CD4-positive, alpha-beta T cell (primary cell): ENCODE results near the gene HELZ. TPM values are rescaled to one million over a fixed set of nuclear protein-coding genes. Genes with fewer than 3 reads are reported as not detected.

Experiments used
- ATAC-seq: fragments of 200-7000 bp; cut with Tn5 transposase; one replicate; pipeline ENCODE4 v1.10.0; 2022; ENCODE audit warnings: mild to moderate bottlenecking; ENCODE audit not compliant: poor library complexity
- CTCF ChIA-PET: fragments of 350-600 bp; sonication (Branson Sonifier 250); formaldehyde crosslinking; loops from one replicate; lab custom pipeline; 2021; ENCODE audit warnings: antibody characterized with exemption, inconsistent platforms; lab: Charles Lee
- POLR2A ChIA-PET: fragments of 350-600 bp; sonication (Branson Sonifier 250); formaldehyde crosslinking; loops from one replicate; lab custom pipeline; 2021; ENCODE audit warnings: antibody characterized with exemption, inconsistent platforms; lab: Charles Lee
- DNase-seq, 14 experiments: peaks; one replicate each; pipeline ENCODE4 v3.0.0-alpha.2; 2013 to 2020; ENCODE audit warnings: mixed read lengths in 2 of 14
- H3K27ac ChIP-seq, 2 donors: one replicate each; pipeline versions ENCODE4 v1.5.1 to v1.7.0; 2013; ENCODE audit warnings: low read length in 2 of 2, low read depth in 1 of 2, mild to moderate bottlenecking in 1 of 2
- H3K27me3 ChIP-seq, 2 experiments: 1 replicate in 1 of 2; 2 replicates in 1 of 2; pipeline versions ENCODE4 v1.6.1 to v1.7.0; 2013; ENCODE audit warnings: low read length in 2 of 2, control low read depth in 1 of 2, mild to moderate bottlenecking in 1 of 2, moderate library complexity in 1 of 2; ENCODE audit not compliant: insufficient read depth in 2 of 2, control insufficient read depth in 1 of 2
- H3K36me3 ChIP-seq: one replicate; pipeline ENCODE4 v1.6.1; 2013; ENCODE audit warnings: low read length, control low read depth; ENCODE audit not compliant: insufficient read depth
- H3K4me1 ChIP-seq: one replicate; pipeline ENCODE4 v1.6.1; 2013; ENCODE audit warnings: low read length, control low read depth; ENCODE audit not compliant: insufficient read depth
- H3K4me3 ChIP-seq: one replicate; pipeline ENCODE4 v1.5.1; 2013; ENCODE audit warnings: mild to moderate bottlenecking, low read length, moderate library complexity
- H3K9me3 ChIP-seq, 2 experiments: 1 replicate in 1 of 2; 2 replicates in 1 of 2; pipeline versions ENCODE4 v1.6.1 to v1.7.0; 2013; ENCODE audit warnings: low read length in 2 of 2, mild to moderate bottlenecking in 2 of 2, control low read depth in 1 of 2, moderate library complexity in 1 of 2; ENCODE audit not compliant: control insufficient read depth in 1 of 2, insufficient read depth in 1 of 2
- H3K27ac Mint-ChIP-seq: one replicate; pipeline ENCODE4 v1.8.0; 2020; ENCODE audit warnings: mixed read lengths
- H3K27me3 Mint-ChIP-seq: one replicate; pipeline ENCODE4 v1.8.0; 2021; ENCODE audit warnings: mixed read lengths
- H3K36me3 Mint-ChIP-seq: one replicate; pipeline ENCODE4 v1.8.0; 2021; ENCODE audit warnings: low read depth, mixed read lengths
- H3K4me1 Mint-ChIP-seq: one replicate; pipeline ENCODE4 v1.8.0; 2021; ENCODE audit warnings: low read depth, mixed read lengths
- H3K4me3 Mint-ChIP-seq: one replicate; pipeline ENCODE4 v1.8.0; 2020; ENCODE audit warnings: mild to moderate bottlenecking, mixed read lengths
- H3K9me3 Mint-ChIP-seq: one replicate; pipeline ENCODE4 v1.8.0; 2020; ENCODE audit warnings: mixed read lengths
- CTCF ChIP-seq: fragments of 200-600 bp; IDR thresholded peaks from one replicate; pipeline ENCODE4 v1.8.0; 2022; ENCODE audit warnings: antibody characterized with exemption, mild to moderate bottlenecking
- intact Hi-C, 2 experiments: fragments of 100-400 bp; cut with DNase I in 1 of 2; cut with micrococcal nuclease in 1 of 2; formaldehyde crosslinking; loops; one replicate each; pipeline versions ENCODE4 v1.15.1 to v1.9.0; 2023 to 2025; cut with DNase I, micrococcal nuclease
- total RNA-seq, 174 experiments: library from RNA in 2 of 174; stranded (reverse) in 2 of 174; gene quantifications; one replicate each; pipeline ENCODE4 v1.2.3 and lab custom pipeline; 2021 to 2026

HELZ gene
- total RNA-seq, 2 experiments from 2014 or later: 94.8 to 107 TPM

GRCh38 chr17:67239597-67239996, 5.4 kb downstream of the HELZ start:
- intact Hi-C loops: no loop called here
- Mint-ChIP-seq H3K27ac (no peak overlapping the region), H3K36me3 (peaks cover 80% of the 10 kb centered on the region), H3K9me3 (no peaks in the 10 kb centered on the region), H3K4me3 (peak overlapping the region; percentile 6), H3K4me1 (peaks cover 63% of the 10 kb centered on the region), H3K27me3 (no peaks in the 10 kb centered on the region)
- no peaks in the 10 kb centered on the region for H3K27me3 ChIP-seq
- ChIA-PET CTCF (no interaction called here), POLR2A (interaction anchor here (0.9 kb wide), 1 partner anchor 15 kb away, joined by 4 read pairs; no protein-coding TSS in a partner anchor)
- H3K27ac ChIP-seq: no peak overlapping the region
- H3K36me3 ChIP-seq: peaks cover 52% of the 10 kb centered on the region
- H3K9me3 ChIP-seq: no peaks in the 10 kb centered on the region
- peaks cover 13% of the 10 kb centered on the region for H3K4me1 ChIP-seq
- ATAC-seq (no peak), DNase-seq (no peak)
- no peak for TF ChIP-seq CTCF
- no peak overlapping the region for H3K4me3 ChIP-seq

GRCh38 chr17:67238991-67239390, 6.0 kb downstream of the HELZ start:
- Histone ChIP-seq H3K9me3 (no peaks in the 10 kb centered on the region), H3K36me3 (peaks cover 55% of the 10 kb centered on the region), H3K4me1 (peaks cover 7% of the 10 kb centered on the region), H3K27ac (no peak overlapping the region), H3K4me3 (no peak overlapping the region), H3K27me3 (no peaks in the 10 kb centered on the region)
- Mint-ChIP-seq H3K4me1 (peaks cover 66% of the 10 kb centered on the region), H3K36me3 (peaks cover 82% of the 10 kb centered on the region), H3K4me3 (no peak overlapping the region), H3K27me3 (no peaks in the 10 kb centered on the region), H3K9me3 (no peaks in the 10 kb centered on the region), H3K27ac (no peak overlapping the region)
- ATAC-seq: no peak
- ChIA-PET POLR2A (interaction anchor here (0.9 kb wide), 1 partner anchor 15 kb away, joined by 4 read pairs; no protein-coding TSS in a partner anchor), CTCF (interaction anchor here (1.2 kb wide), 1 partner anchor 33 kb away, joined by 3 read pairs; no protein-coding TSS in a partner anchor)
- TF ChIP-seq CTCF: no peak
- DNase-seq: no peak
- intact Hi-C loops: no loop called here

GRCh38 chr17:67232441-67232840, 12.6 kb downstream of the HELZ start:
- Mint-ChIP-seq H3K27me3 (no peaks in the 10 kb centered on the region), H3K4me3 (no peak overlapping the region), H3K9me3 (no peaks in the 10 kb centered on the region), H3K27ac (no peak overlapping the region), H3K36me3 (peaks cover 75% of the 10 kb centered on the region), H3K4me1 (peaks cover 58% of the 10 kb centered on the region)
- no peaks in the 10 kb centered on the region for H3K27me3 ChIP-seq
- DNase-seq (no peak), ATAC-seq (no peak)
- no peaks in the 10 kb centered on the region for H3K9me3 ChIP-seq
- H3K27ac ChIP-seq: no peak overlapping the region
- intact Hi-C loops: no loop called here
- POLR2A ChIA-PET: no interaction called here
- peaks cover 43% of the 10 kb centered on the region for H3K36me3 ChIP-seq
- CTCF ChIA-PET: no interaction called here
- TF ChIP-seq CTCF: no peak
- H3K4me3 ChIP-seq: no peak overlapping the region
- peaks cover 7% of the 10 kb centered on the region for H3K4me1 ChIP-seq
